HAP-1 (cell line): ENCODE measurements around the gene NLN.
"Not testable (repeated sequence)": the region's sequence is repeated elsewhere in the genome, so short reads cannot be mapped to it uniquely, and the experiment has no call there.

Experiments used
- DNase-seq, 2 experiments: peaks; one replicate each; pipeline ENCODE4 v3.0.0-alpha.2; 2016 to 2020; ENCODE audit warnings: low spot score in 2 of 2
- H3K27me3 ChIP-seq: fragments of 250-450 bp; sonication (Bioruptor Pico); 2 replicates; pipeline ENCODE4 v1.5.1; 2020; ENCODE audit warnings: low read depth, mild to moderate bottlenecking, moderate library complexity
- H3K36me3 ChIP-seq: fragments of 250-450 bp; sonication (Bioruptor Pico); replicated peaks from 2 replicates; pipeline ENCODE4 v1.5.1; 2020; ENCODE audit warnings: mild to moderate bottlenecking
- H3K4me1 ChIP-seq: fragments of 250-450 bp; sonication (Bioruptor Pico); 2 replicates; pipeline ENCODE4 v1.5.1; 2020; ENCODE audit warnings: mild to moderate bottlenecking
- H3K4me3 ChIP-seq: fragments of 250-450 bp; sonication (Bioruptor Pico); 2 replicates; pipeline ENCODE4 v1.5.1; 2020; ENCODE audit warnings: mild to moderate bottlenecking, moderate library complexity
- H3K9me3 ChIP-seq: fragments of 250-450 bp; sonication (Bioruptor Pico); 2 replicates; pipeline ENCODE4 v1.5.1; 2020; ENCODE audit warnings: mild to moderate bottlenecking, moderate library complexity
- in situ Hi-C: fragments of 300-500 bp; cut with MboI; formaldehyde crosslinking; loops from 3 replicates; pipeline ENCODE4 v1.14.3; 2020; ENCODE audit warnings: low sequenced_read_pairs, inconsistent platforms, mixed read lengths

NLN gene

GRCh38 chr5:65825408-65826328 is 103.7 kb downstream of the NLN start:
- no peak for DNase-seq
- in situ Hi-C loops = no loop called here
- Histone ChIP-seq H3K36me3 (0 out of 2 replicates have a peak, but pooled peaks cover 3% of the 10 kb centered on the region), H3K4me1 (peaks cover 19% of the 10 kb centered on the region), H3K4me3 (no peak overlapping the region), H3K27me3 (no peaks in the 10 kb centered on the region), H3K9me3 (no peaks in the 10 kb centered on the region)

GRCh38 chr5:65828022-65828896 is 106.3 kb downstream of the NLN start:
- no peak for DNase-seq

GRCh38 chr5:65830856-65831255 is 108.9 kb downstream of the NLN start:
- peak in 1 of 2 experiments; percentile 34 for DNase-seq
- no peaks in the 10 kb centered on the region for H3K36me3 ChIP-seq
- H3K4me1 ChIP-seq = peaks cover 17% of the 10 kb centered on the region
- H3K4me3 ChIP-seq = no peak overlapping the region
- in situ Hi-C loops = no loop called here
- H3K27me3 ChIP-seq = no peaks in the 10 kb centered on the region
- no peaks in the 10 kb centered on the region for H3K9me3 ChIP-seq

More at GRCh38 chr5:65828022-65828896, 106.3 kb downstream of the NLN start:
- H3K36me3 ChIP-seq = no peaks in the 10 kb centered on the region
- no peaks in the 10 kb centered on the region for H3K27me3 ChIP-seq
- in situ Hi-C loops = no loop called here
- peaks cover 29% of the 10 kb centered on the region for H3K4me1 ChIP-seq
- no peaks in the 10 kb centered on the region for H3K9me3 ChIP-seq
- H3K4me3 ChIP-seq = no peak overlapping the region

- in situ Hi-C loops = no loop called here
- Histone ChIP-seq H3K36me3 (no peaks in the 10 kb centered on the region), H3K9me3 (no peaks in the 10 kb centered on the region), H3K27me3 (no peaks in the 10 kb centered on the region), H3K4me1 (peaks cover 17% of the 10 kb centered on the region), H3K4me3 (no peak overlapping the region)
- DNase-seq = no peak
Observed at GRCh38 chr5:65831276-65831675, 109.3 kb downstream of the NLN start.

- no peak for DNase-seq
- H3K36me3 ChIP-seq = no peaks in the 10 kb centered on the region
- no peaks in the 10 kb centered on the region for H3K27me3 ChIP-seq
- in situ Hi-C loops = no loop called here
- no peaks in the 10 kb centered on the region for H3K9me3 ChIP-seq
- H3K4me1 ChIP-seq = peaks cover 17% of the 10 kb centered on the region
- no peak overlapping the region for H3K4me3 ChIP-seq
Observed at GRCh38 chr5:65832152-65832551, 110.1 kb downstream of the NLN start.

- no peaks in the 10 kb centered on the region for H3K9me3 ChIP-seq
- H3K4me3 ChIP-seq = no peak overlapping the region
- DNase-seq = no peak
- in situ Hi-C loops = no loop called here
- no peaks in the 10 kb centered on the region for H3K27me3 ChIP-seq
- peaks cover 17% of the 10 kb centered on the region for H3K4me1 ChIP-seq
- no peaks in the 10 kb centered on the region for H3K36me3 ChIP-seq
Observed at GRCh38 chr5:65832603-65833228, 110.7 kb downstream of the NLN start.

- Histone ChIP-seq H3K36me3 (no peaks in the 10 kb centered on the region), H3K27me3 (no peaks in the 10 kb centered on the region), H3K4me1 (peaks cover 17% of the 10 kb centered on the region), H3K9me3 (no peaks in the 10 kb centered on the region), H3K4me3 (no peak overlapping the region)
- in situ Hi-C loops = no loop called here
- no peak for DNase-seq
Observed at GRCh38 chr5:65833780-65834179, 111.8 kb downstream of the NLN start.

GRCh38 chr5:65834306-65834705 is 112.3 kb downstream of the NLN start:
- in situ Hi-C loops = no loop called here
- DNase-seq = no peak
- Histone ChIP-seq H3K4me3 (no peak overlapping the region), H3K27me3 (no peaks in the 10 kb centered on the region), H3K9me3 (no peaks in the 10 kb centered on the region), H3K36me3 (no peaks in the 10 kb centered on the region), H3K4me1 (peaks cover 17% of the 10 kb centered on the region)

- Histone ChIP-seq H3K27me3 (no peaks in the 10 kb centered on the region), H3K4me3 (no peak overlapping the region), H3K4me1 (peaks cover 15% of the 10 kb centered on the region), H3K36me3 (no peaks in the 10 kb centered on the region), H3K9me3 (no peaks in the 10 kb centered on the region)
- in situ Hi-C loops = no loop called here
- DNase-seq = no peak
Observed at GRCh38 chr5:65835191-65835590, 113.2 kb downstream of the NLN start.

- Histone ChIP-seq H3K4me3 (no peak overlapping the region), H3K4me1 (no peaks in the 10 kb centered on the region), H3K36me3 (no peaks in the 10 kb centered on the region), H3K9me3 (no peaks in the 10 kb centered on the region), H3K27me3 (no peaks in the 10 kb centered on the region)
- in situ Hi-C loops = no loop called here
- no peak for DNase-seq
Observed at GRCh38 chr5:65837139-65837538, 115.1 kb downstream of the NLN start.

GRCh38 chr5:65839170-65839569 is 117.2 kb downstream of the NLN start:
- H3K9me3 ChIP-seq, H3K36me3 ChIP-seq, DNase-seq, H3K27me3 ChIP-seq, H3K4me1 ChIP-seq, H3K4me3 ChIP-seq, in situ Hi-C loops: not testable (repeated sequence)

- Histone ChIP-seq H3K4me3 (no peak overlapping the region), H3K27me3 (no peaks in the 10 kb centered on the region), H3K4me1 (no peaks in the 10 kb centered on the region), H3K36me3 (no peaks in the 10 kb centered on the region), H3K9me3 (no peaks in the 10 kb centered on the region)
- in situ Hi-C loops = no loop called here
- no peak for DNase-seq
Observed at GRCh38 chr5:65840071-65840470, 118.1 kb downstream of the NLN start.

GRCh38 chr5:65844763-65845162 is 122.8 kb downstream of the NLN start:
- DNase-seq, in situ Hi-C loops, H3K9me3 ChIP-seq, H3K4me1 ChIP-seq, H3K27me3 ChIP-seq, H3K36me3 ChIP-seq, H3K4me3 ChIP-seq: not testable (repeated sequence)
